GM12892 (cell line): ENCODE measurements around the gene FAM50B.

Experiments used
- POLR2A ChIP-seq: IDR thresholded peaks from 2 replicates; pipeline ENCODE4 v1.6.1; 2011; ENCODE audit warnings: low read depth, low read length, control low read depth
- POLR2AphosphoS5 ChIP-seq: IDR thresholded peaks from 2 replicates; pipeline ENCODE4 v1.6.1; 2011; ENCODE audit warnings: low read depth, low read length, control low read depth
- TAF1 ChIP-seq: IDR thresholded peaks from 2 replicates; pipeline ENCODE4 v1.6.1; 2011; ENCODE audit warnings: low read depth, mild to moderate bottlenecking, control low read depth, low read length, borderline replicate concordance

GRCh38 chr6:3876101-3876500 is 26.9 kb downstream of the FAM50B start:
- TF ChIP-seq POLR2AphosphoS5 (no peak), POLR2A (no peak), TAF1 (no peak)
